Adipocyte (in vitro differentiated cells): ENCODE results near the gene SMAD3.

Source experiments
- DNase-seq: peaks from one replicate; pipeline ENCODE4 v3.0.0-alpha.2; 2015; ENCODE audit warnings: low read depth
- H3K27me3 ChIP-seq: replicated peaks from 2 replicates; pipeline ENCODE4 v1.7.0; 2013; ENCODE audit warnings: mild to moderate bottlenecking, low read length, moderate library complexity; ENCODE audit not compliant: control insufficient read depth, insufficient read depth
- H3K36me3 ChIP-seq: 2 replicates; pipeline ENCODE4 v1.7.0; 2013; ENCODE audit warnings: low read length, mild to moderate bottlenecking, moderate library complexity; ENCODE audit not compliant: control insufficient read depth, insufficient read depth, severe bottlenecking
- H3K4me1 ChIP-seq: 2 replicates; pipeline ENCODE4 v1.7.0; 2013; ENCODE audit warnings: mild to moderate bottlenecking, low read length, moderate library complexity; ENCODE audit not compliant: control insufficient read depth, insufficient read depth
- H3K4me3 ChIP-seq: 2 replicates; pipeline ENCODE4 v1.7.0; 2013; ENCODE audit warnings: mild to moderate bottlenecking, low read length, moderate library complexity
- H3K9ac ChIP-seq: 2 replicates; pipeline ENCODE4 v1.7.0; 2013; ENCODE audit warnings: mild to moderate bottlenecking, low read length, moderate library complexity
- H3K9me3 ChIP-seq: 2 replicates; pipeline ENCODE4 v1.7.0; 2013; ENCODE audit warnings: mild to moderate bottlenecking, low read length, moderate library complexity; ENCODE audit not compliant: control insufficient read depth

Gene SMAD3

GRCh38 chr15:67087507-67088172 lies 22.2 kb downstream of the SMAD3 start:
- DNase-seq, result no peak
- Histone ChIP-seq H3K9me3 (no peaks in the 10 kb centered on the region), H3K27me3 (no peaks in the 10 kb centered on the region), H3K36me3 (no peaks in the 10 kb centered on the region), H3K4me3 (no peak overlapping the region), H3K4me1 (peaks cover 68% of the 10 kb centered on the region), H3K9ac (no peak overlapping the region)

GRCh38 chr15:67089217-67090193 lies 24.1 kb downstream of the SMAD3 start:
- peak; percentile 44 for DNase-seq
- H3K9me3 ChIP-seq, result no peaks in the 10 kb centered on the region
- H3K4me3 ChIP-seq, result no peak overlapping the region
- no peaks in the 10 kb centered on the region for H3K27me3 ChIP-seq
- H3K4me1 ChIP-seq, result peaks cover 59% of the 10 kb centered on the region
- no peak overlapping the region for H3K9ac ChIP-seq
- H3K36me3 ChIP-seq, result peaks cover 12% of the 10 kb centered on the region

DNA sequence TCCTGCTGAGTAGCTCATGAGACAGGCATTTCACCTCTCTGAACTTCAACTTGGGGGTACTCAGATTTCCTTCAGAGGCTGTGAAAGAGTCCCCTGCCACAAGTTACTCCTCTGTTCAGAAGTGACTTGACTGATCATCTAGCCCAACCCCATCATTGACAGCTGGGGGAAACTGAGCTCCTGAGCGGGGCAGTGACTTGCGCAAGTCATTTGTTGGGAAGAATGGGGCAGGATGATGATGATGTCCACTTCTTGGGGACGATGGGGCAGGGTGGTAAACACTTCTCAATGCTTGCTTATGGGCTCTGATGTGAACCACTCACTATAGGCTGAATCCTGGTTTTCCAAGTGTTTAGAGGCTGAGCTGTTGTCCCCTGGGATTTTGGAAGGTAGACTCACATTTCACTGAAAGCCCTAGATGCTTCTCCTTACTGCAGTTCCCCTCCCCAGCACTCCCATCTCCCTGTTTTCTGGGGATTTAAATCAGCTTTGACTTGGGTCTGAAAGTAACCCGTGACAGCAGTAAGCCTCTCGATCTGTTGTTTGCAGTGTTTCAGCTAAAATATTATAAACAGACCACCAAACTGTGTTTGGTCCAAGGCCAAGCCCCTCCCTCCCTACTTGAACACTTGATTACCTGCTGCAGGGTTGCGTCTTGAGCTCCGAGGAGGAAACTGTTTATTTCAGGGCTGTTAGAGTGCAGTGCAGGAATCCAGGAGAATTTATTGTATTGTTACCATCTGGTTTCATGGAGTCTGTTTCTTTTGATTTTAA lies 25.1 kb downstream of the SMAD3 start:
- Histone ChIP-seq H3K9ac (no peak overlapping the region), H3K27me3 (no peaks in the 10 kb centered on the region), H3K9me3 (no peaks in the 10 kb centered on the region), H3K4me3 (no peak overlapping the region), H3K36me3 (peaks cover 20% of the 10 kb centered on the region), H3K4me1 (peaks cover 52% of the 10 kb centered on the region)
- no peak for DNase-seq

- Histone ChIP-seq H3K27me3 (no peaks in the 10 kb centered on the region), H3K4me1 (peaks cover 44% of the 10 kb centered on the region), H3K36me3 (peaks cover 24% of the 10 kb centered on the region), H3K9ac (no peak overlapping the region), H3K4me3 (no peak overlapping the region), H3K9me3 (no peaks in the 10 kb centered on the region)
- peak; percentile 59 for DNase-seq
These were observed 25.9 kb downstream of the SMAD3 start for GRCh38 chr15:67091071-67091979.

- Histone ChIP-seq H3K9ac (no peak overlapping the region), H3K9me3 (no peaks in the 10 kb centered on the region), H3K4me1 (peaks cover 45% of the 10 kb centered on the region), H3K4me3 (no peak overlapping the region), H3K36me3 (peaks cover 26% of the 10 kb centered on the region), H3K27me3 (no peaks in the 10 kb centered on the region)
- no peak for DNase-seq
These were observed 26.7 kb downstream of the SMAD3 start for GRCh38 chr15:67091980-67092677.

DNA sequence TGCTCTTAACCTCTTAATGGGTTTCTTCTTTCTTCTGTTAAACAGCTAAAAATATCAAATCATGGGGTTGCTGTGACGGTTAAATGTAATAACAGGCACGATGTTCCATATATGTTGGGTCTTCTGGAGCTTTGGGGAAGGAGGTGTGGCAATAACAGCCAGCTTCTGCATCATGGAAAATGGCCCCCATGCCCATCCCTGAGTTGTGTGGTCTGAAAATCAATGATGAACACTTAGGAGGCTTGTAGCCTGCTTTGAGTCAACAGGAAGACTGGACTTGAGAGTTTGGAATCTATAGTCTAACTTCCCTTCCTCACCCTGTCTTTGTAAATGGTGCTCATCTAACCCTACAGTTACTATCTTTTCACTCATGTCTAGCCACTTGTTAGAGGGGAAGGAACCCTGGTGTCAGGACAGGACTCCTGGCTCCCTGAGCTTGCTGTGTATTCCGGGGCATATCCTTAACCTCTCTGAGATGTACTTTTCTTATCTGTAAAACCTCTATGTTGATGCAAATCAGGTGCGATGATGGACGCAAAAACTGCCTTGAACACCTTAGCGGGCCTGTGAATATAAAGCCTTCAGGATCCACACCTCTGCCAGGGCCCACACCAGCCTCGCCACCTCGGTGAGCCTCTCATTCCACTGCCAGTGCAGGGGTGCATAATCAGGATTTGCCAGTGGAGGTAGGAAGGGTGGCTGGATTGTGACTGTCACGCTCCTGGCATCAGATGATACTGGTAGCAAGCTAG lies 27.5 kb downstream of the SMAD3 start:
- Histone ChIP-seq H3K4me3 (no peak overlapping the region), H3K36me3 (peaks cover 26% of the 10 kb centered on the region), H3K9ac (no peak overlapping the region), H3K27me3 (no peaks in the 10 kb centered on the region), H3K9me3 (no peaks in the 10 kb centered on the region), H3K4me1 (peaks cover 53% of the 10 kb centered on the region)
- DNase-seq, result no peak

DNA sequence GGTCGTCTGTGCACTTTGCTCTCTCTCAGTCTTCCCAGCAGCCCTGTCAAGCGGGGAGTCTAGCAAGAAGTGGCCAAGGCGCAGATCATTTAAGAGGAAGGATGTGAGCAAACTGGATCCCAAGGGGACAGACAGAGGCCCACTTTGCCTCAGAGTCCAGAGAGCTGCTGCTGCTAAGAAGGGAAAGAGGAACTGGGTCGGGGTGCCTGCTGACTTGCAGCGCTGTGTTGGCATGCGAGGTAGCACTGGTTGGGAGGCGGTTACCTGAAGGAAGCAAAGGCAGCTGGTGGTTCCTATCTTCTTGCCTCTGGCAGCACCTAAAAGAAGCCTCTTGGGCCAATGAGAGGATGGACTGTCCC lies 28.1 kb downstream of the SMAD3 start:
- Histone ChIP-seq H3K9me3 (no peaks in the 10 kb centered on the region), H3K27me3 (no peaks in the 10 kb centered on the region), H3K36me3 (peaks cover 26% of the 10 kb centered on the region), H3K4me3 (no peak overlapping the region), H3K9ac (no peak overlapping the region), H3K4me1 (peaks cover 57% of the 10 kb centered on the region)
- DNase-seq, result no peak

DNA sequence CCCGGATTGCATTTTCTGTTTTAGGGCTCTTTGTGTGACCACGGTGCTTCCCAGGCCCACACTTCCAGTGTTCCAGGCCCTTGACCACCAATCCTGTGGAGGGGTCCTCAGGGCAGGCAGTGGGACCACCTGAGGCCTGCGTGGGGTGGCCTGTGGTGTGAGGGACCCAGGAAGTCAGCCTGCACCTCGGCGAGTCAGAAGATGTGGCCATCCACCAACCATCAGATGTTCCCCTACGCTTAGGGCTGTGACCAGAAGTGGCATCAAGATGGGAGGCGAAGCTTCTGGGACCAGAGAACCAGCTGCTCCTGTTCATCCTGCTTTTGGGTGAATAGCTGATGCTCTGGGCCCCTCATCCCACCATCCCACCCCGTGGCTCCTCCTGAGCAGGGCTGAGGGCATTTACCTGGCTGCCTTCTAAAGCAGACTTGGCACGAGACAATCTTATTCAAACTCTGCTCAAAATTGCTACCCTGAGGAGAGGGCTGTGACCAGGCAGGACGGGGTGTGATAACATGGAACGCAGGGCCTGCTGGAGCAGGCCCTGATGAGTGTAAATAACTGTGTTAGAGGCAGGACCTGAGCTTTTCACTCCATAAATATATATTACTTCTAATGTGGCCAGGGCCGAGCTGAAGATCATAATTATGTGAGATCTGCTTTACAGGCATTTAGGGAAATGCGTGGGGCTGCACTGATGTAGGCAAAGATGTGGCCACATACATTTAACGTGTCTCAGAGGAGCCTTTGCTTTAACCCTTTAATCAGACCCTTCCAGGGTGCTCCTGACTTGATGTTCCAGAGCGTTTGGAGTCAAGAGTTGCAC lies 28.8 kb downstream of the SMAD3 start:
- Histone ChIP-seq H3K4me1 (peaks cover 59% of the 10 kb centered on the region), H3K4me3 (no peak overlapping the region), H3K9ac (no peak overlapping the region), H3K36me3 (peaks cover 26% of the 10 kb centered on the region), H3K27me3 (no peaks in the 10 kb centered on the region), H3K9me3 (no peaks in the 10 kb centered on the region)
- DNase-seq, result no peak

DNA sequence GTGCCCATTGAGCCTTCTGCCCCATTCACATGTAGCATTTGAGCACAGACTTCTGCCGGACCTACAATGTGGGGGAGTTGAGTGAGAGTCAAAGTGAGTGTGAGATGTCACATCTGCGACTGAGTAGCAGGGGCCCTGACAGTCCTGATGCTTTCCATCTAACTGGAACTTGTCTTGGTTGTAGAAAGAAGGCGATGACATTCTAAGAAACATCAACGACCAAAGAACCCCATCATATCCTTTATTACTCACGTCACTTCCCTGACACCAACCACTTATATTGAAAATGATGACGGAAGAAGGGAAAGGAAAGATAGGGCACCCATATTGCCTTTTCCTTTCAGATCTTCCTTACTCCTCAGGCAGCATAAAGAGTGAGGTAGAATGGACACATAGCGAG lies 30.5 kb downstream of the SMAD3 start:
- peaks cover 26% of the 10 kb centered on the region for H3K36me3 ChIP-seq
- peaks cover 48% of the 10 kb centered on the region for H3K4me1 ChIP-seq
- no peaks in the 10 kb centered on the region for H3K9me3 ChIP-seq
- no peak for DNase-seq
- no peak overlapping the region for H3K4me3 ChIP-seq
- H3K9ac ChIP-seq, result no peak overlapping the region
- no peaks in the 10 kb centered on the region for H3K27me3 ChIP-seq
